ENCODE results near the gene FYTTD1. TPM values are rescaled to one million over a fixed set of nuclear protein-coding genes. Genes with fewer than 3 reads are reported as not detected.

FYTTD1 gene
- total RNA-seq, 4 donors from 2014 or later: 18.3 to 94.6 (median 33.6) TPM

DNA sequence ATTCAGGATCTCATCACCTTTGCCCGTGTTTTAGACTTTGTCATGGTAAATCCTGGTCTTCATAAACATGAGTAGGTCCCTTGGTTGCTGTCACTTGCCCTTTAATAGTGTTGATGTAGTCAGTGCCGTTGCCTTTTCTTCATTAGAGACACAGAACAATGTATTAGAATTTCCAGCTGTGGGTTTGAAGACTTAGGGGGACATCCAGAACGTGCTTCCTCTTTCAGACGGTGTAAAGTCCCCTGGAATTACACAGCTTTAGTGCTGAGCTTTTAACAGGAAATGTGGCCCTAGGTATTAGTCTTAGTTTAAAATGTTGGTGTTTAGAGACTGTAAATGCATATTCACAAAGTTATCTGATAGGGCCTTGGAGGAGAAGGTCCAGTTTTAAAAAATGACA is 32.5 kb downstream of the FYTTD1 start:
- no peak for DNase-seq
- intact Hi-C loops (cut with DNase I; ENCODE audit: low total_unique reads): no loop called here
- H3K27ac ChIP-seq: no peak overlapping the region
- peaks cover 0 to 41% (median 21%) of the 10 kb centered on the region in 4 donors for H3K36me3 ChIP-seq
- no peak overlapping the region for H3K4me3 ChIP-seq
- no peaks in the 10 kb centered on the region for H3K27me3 ChIP-seq
- H3K4me1 ChIP-seq: no peaks in the 10 kb centered on the region
- TF ChIP-seq POLR2A (IDR thresholded peaks at IDR 0.05): no peak
- no peak for TF ChIP-seq EP300 (IDR thresholded peaks at IDR 0.05; ENCODE audit: low read depth)
- TF ChIP-seq, protein P1, sequence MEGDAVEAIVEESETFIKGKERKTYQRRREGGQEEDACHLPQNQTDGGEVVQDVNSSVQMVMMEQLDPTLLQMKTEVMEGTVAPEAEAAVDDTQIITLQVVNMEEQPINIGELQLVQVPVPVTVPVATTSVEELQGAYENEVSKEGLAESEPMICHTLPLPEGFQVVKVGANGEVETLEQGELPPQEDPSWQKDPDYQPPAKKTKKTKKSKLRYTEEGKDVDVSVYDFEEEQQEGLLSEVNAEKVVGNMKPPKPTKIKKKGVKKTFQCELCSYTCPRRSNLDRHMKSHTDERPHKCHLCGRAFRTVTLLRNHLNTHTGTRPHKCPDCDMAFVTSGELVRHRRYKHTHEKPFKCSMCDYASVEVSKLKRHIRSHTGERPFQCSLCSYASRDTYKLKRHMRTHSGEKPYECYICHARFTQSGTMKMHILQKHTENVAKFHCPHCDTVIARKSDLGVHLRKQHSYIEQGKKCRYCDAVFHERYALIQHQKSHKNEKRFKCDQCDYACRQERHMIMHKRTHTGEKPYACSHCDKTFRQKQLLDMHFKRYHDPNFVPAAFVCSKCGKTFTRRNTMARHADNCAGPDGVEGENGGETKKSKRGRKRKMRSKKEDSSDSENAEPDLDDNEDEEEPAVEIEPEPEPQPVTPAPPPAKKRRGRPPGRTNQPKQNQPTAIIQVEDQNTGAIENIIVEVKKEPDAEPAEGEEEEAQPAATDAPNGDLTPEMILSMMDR (IDR thresholded peaks at IDR 0.05): no peak
- in situ Hi-C loops (cut with MboI; ENCODE audit: low pct_ligation_motif_present in 1 of 4, low pct_unique_long_range_greater_than_20kb in 1 of 4, low sequenced_read_pairs in 3 of 4): no loop called here
- 69 to 71% methylated on average over 1 to 4 of the region's 4 CpGs for WGBS, 2 donors (ENCODE audit: low coverage in 1 of 2)
- no peaks in the 10 kb centered on the region for H3K9me3 ChIP-seq

DNA sequence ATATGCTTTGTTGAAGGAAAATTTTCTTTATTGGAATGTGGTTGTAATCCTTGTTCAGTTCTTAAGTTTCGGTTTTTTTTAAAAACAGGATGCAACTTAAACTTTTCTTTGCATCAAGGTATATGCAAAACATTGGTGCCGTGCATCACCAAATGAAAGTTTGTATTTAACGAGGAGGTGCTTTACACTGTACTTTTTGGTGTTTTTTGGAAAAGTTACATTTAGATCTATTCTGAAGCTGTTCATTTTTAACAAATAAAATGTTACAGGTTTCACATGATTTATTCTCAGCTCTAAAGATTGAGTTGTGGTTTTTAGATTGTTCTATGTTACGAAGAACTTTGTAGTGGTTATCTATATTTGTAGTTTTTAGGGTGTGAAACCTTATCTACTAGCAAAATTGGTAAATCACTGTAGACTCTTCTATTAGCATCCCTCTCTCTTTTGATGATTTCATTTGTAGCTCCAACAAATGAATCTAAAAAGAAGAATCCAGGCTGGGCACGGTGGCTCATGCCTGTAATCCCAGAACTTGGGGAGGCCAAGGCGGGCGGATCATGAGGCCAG is 34.4 kb downstream of the FYTTD1 start:
- WGBS, 2 donors (ENCODE audit: low coverage in 1 of 2): 82 to 84% methylated on average over 5 to 7 of the region's 7 CpGs
- no peak for DNase-seq
- TF ChIP-seq, protein P1 (IDR thresholded peaks at IDR 0.05): no peak
- TF ChIP-seq POLR2AphosphoS5 (IDR thresholded peaks at IDR 0.05) (no peak), POLR2A (IDR thresholded peaks at IDR 0.05) (no peak), EP300 (IDR thresholded peaks at IDR 0.05; ENCODE audit: low read depth) (no peak)
- no peaks in the 10 kb centered on the region for H3K4me1 ChIP-seq
- H3K4me3 ChIP-seq: no peak overlapping the region
- H3K27ac ChIP-seq: no peak overlapping the region
- peaks cover 0 to 26% (median 12%) of the 10 kb centered on the region in 4 donors for H3K36me3 ChIP-seq
- in situ Hi-C loops (cut with MboI; ENCODE audit: low pct_ligation_motif_present in 1 of 4, low pct_unique_long_range_greater_than_20kb in 1 of 4, low sequenced_read_pairs in 3 of 4): no loop called here
- intact Hi-C loops (cut with DNase I; ENCODE audit: low total_unique reads): no loop called here
- H3K27me3 ChIP-seq: no peaks in the 10 kb centered on the region
- H3K9me3 ChIP-seq: no peaks in the 10 kb centered on the region

DNA sequence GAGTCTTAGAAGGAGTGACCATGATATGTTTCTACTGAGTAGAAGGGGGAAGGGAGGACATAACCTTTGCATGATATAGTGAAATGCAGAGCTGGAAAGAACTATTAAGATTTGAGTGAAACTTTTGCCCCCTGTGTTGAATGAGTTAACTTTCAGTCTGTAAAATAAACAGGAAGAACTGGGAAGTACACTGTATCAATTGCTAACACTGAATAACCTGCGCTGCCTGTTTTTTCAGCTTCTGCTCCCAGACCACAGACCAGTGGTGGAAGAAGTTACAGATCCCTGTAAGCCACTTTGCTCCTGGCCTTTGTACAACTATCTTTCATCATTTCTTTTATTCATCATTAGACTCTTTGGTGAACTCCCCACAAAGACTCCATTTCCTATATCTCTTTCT is 37.7 kb downstream of the FYTTD1 start:
- intact Hi-C loops (cut with DNase I; ENCODE audit: low total_unique reads) (no loop called here), in situ Hi-C loops (cut with MboI; ENCODE audit: low pct_ligation_motif_present in 1 of 4, low pct_unique_long_range_greater_than_20kb in 1 of 4, low sequenced_read_pairs in 3 of 4) (no loop called here)
- H3K9me3 ChIP-seq: no peaks in the 10 kb centered on the region
- WGBS, 2 donors (ENCODE audit: low coverage in 1 of 2): 55 to 67% methylated on average over 1 of the region's 1 CpG
- peaks cover 0 to 6% (median 4%) of the 10 kb centered on the region in 4 donors for H3K4me1 ChIP-seq
- H3K27ac ChIP-seq: no peak overlapping the region
- H3K36me3 ChIP-seq: no peaks in the 10 kb centered on the region
- no peaks in the 10 kb centered on the region for H3K27me3 ChIP-seq
- DNase-seq: no peak
- TF ChIP-seq, protein P1 (IDR thresholded peaks at IDR 0.05): no peak
- TF ChIP-seq POLR2A (IDR thresholded peaks at IDR 0.05): no peak
- TF ChIP-seq POLR2AphosphoS5 (IDR thresholded peaks at IDR 0.05): no peak
- no peak for TF ChIP-seq EP300 (IDR thresholded peaks at IDR 0.05; ENCODE audit: low read depth)
- no peak overlapping the region for H3K4me3 ChIP-seq

DNA sequence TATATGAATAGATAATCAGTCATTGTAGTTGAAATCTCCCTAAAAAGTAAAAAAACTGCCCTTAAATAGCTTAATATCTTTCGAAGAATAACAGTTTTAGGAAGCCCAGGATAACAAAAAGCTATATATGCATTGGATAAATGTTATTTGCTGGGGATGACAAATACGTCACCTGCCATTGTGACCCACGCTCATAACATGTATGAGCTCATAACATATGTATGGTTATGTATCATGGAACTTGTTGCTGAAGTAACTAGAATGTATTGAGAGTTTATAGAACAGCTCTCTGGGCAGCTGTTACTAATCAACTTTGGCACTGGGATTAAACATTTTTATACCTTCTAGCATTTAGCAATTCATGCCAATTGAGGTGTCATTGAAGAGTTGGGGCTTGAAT is 39.6 kb downstream of the FYTTD1 start:
- Histone ChIP-seq H3K4me1 (peaks cover 13 to 25% (median 19%) of the 10 kb centered on the region in 4 donors), H3K4me3 (no peak overlapping the region), H3K9me3 (no peaks in the 10 kb centered on the region), H3K27me3 (no peaks in the 10 kb centered on the region), H3K27ac (no peak overlapping the region), H3K36me3 (no peaks in the 10 kb centered on the region)
- in situ Hi-C loops (cut with MboI; ENCODE audit: low pct_ligation_motif_present in 1 of 4, low pct_unique_long_range_greater_than_20kb in 1 of 4, low sequenced_read_pairs in 3 of 4) (no loop called here), intact Hi-C loops (cut with DNase I; ENCODE audit: low total_unique reads) (no loop called here)
- WGBS, 2 donors (ENCODE audit: low coverage in 1 of 2): 93 to 95% methylated on average over 3 of the region's 3 CpGs
- TF ChIP-seq POLR2AphosphoS5 (IDR thresholded peaks at IDR 0.05) (no peak), EP300 (IDR thresholded peaks at IDR 0.05; ENCODE audit: low read depth) (no peak), POLR2A (IDR thresholded peaks at IDR 0.05) (no peak)
- TF ChIP-seq, protein P1 (IDR thresholded peaks at IDR 0.05): no peak
- DNase-seq: no peak
